Body of pancreas (tissue), 4 donors: Measurements from ENCODE around the gene SOD3. TPM values are rescaled to one million over a fixed set of nuclear protein-coding genes. Genes with fewer than 3 reads are reported as not detected.

Source experiments
- ATAC-seq: fragments of 150-250 bp; one replicate; pipeline ENCODE4 v1.9.1; 2016
- DNase-seq, 4 donors: peaks; one replicate each; pipeline ENCODE4 v3.0.0-alpha.2; 2019
- H3K27ac ChIP-seq, 4 donors: fragments of 200-600 bp; sonication (generic); 1 replicate in 3 of 4; 2 replicates in 1 of 4; pipeline versions ENCODE4 v1.5.1 to v1.6.1; 2016 to 2019; ENCODE audit warnings: mild to moderate bottlenecking in 1 of 4, mixed read lengths in 1 of 4, moderate library complexity in 1 of 4
- H3K27me3 ChIP-seq, 2 donors: fragments of 200-600 bp; sonication (generic); one replicate each; pipeline ENCODE4 v1.6.0; 2016; ENCODE audit warnings: mild to moderate bottlenecking in 1 of 2
- H3K36me3 ChIP-seq, 2 donors: fragments of 200-600 bp; sonication (generic); replicated peaks in 1 of 2; 2 replicates each; pipeline ENCODE4 v1.5.1; 2016; ENCODE audit warnings: low read depth in 2 of 2; ENCODE audit not compliant: insufficient read depth in 1 of 2
- H3K4me1 ChIP-seq: fragments of 200-600 bp; sonication (generic); one replicate; pipeline ENCODE4 v1.6.0; 2016
- H3K4me3 ChIP-seq, 2 donors: fragments of 200-600 bp; sonication (generic); 1 replicate in 1 of 2; 2 replicates in 1 of 2; pipeline ENCODE4 v1.5.1; 2016 to 2019
- H3K9me3 ChIP-seq, 3 donors: fragments of 200-600 bp; sonication (generic); 1 replicate in 2 of 3; 2 replicates in 1 of 3; pipeline ENCODE4 v1.5.1; 2016
- POLR2A ChIP-seq, 3 donors: fragments of 450-650 bp; IDR thresholded peaks; one replicate each; pipeline ENCODE4 v1.6.1; 2016; ENCODE audit warnings: antibody characterized with exemption in 3 of 3, mild to moderate bottlenecking in 2 of 3
- WGBS, 2 donors: methylation state at CpG; one replicate each; pipeline ENCODE4 v1.1.5; 2017; 5-methylcytosine and 5-hydroxymethylcytosine counted together
- intact Hi-C: fragments of 100-400 bp; cut with DNase I; formaldehyde crosslinking; loops from one replicate; pipeline ENCODE4 v1.15.1; 2023
- total RNA-seq, 2 donors: library from RNA; depleted of rRNA; stranded (reverse); fragments of >200 nt; gene quantifications; one replicate each; pipeline ENCODE4 v1.1.0, GENCODE V29; 2016
- TF ChIP-seq, protein P1 (sequence below), 7 experiments: fragments of 450-650 bp in 4 of 7; fragments of 200-600 bp in 3 of 7; sonication (generic) in 3 of 7; IDR thresholded peaks; one replicate each; pipeline ENCODE4 v1.5.1; 2016 to 2019; ENCODE audit warnings: antibody characterized with exemption in 7 of 7

SOD3 gene
- total RNA-seq, 2 donors from 2014 or later: 139 to 290 TPM

DNA sequence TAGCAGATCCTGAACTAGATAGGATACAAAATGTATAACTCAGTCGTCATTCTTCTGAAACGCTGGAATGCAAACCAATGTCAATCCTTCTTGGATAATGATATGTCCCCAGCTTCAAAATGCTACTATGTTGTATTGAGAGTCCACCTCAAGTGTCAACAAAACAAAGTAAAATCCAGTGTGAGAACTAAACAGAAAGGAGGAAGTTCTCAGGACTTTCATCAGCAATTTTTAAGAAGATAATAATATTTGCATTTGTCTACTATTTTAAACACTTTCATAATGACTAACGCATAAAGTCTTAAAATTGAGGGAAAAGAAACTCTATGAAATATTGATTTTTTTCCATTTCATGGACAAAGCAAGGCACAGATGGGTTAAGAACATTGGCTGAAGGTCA lies 36.3 kb downstream of the SOD3 start:
- ATAC-seq (no peak), DNase-seq (no peak)
- H3K36me3 ChIP-seq: peaks cover 4 to 30% of the 10 kb centered on the region in 2 donors
- H3K27ac ChIP-seq: no peak overlapping the region
- H3K27me3 ChIP-seq: no peaks in the 10 kb centered on the region
- TF ChIP-seq POLR2A (IDR thresholded peaks at IDR 0.05): no peak
- TF ChIP-seq, protein P1, sequence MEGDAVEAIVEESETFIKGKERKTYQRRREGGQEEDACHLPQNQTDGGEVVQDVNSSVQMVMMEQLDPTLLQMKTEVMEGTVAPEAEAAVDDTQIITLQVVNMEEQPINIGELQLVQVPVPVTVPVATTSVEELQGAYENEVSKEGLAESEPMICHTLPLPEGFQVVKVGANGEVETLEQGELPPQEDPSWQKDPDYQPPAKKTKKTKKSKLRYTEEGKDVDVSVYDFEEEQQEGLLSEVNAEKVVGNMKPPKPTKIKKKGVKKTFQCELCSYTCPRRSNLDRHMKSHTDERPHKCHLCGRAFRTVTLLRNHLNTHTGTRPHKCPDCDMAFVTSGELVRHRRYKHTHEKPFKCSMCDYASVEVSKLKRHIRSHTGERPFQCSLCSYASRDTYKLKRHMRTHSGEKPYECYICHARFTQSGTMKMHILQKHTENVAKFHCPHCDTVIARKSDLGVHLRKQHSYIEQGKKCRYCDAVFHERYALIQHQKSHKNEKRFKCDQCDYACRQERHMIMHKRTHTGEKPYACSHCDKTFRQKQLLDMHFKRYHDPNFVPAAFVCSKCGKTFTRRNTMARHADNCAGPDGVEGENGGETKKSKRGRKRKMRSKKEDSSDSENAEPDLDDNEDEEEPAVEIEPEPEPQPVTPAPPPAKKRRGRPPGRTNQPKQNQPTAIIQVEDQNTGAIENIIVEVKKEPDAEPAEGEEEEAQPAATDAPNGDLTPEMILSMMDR (IDR thresholded peaks at IDR 0.05): no peak
- intact Hi-C loops: no loop called here
- H3K4me1 ChIP-seq: no peaks in the 10 kb centered on the region
- H3K9me3 ChIP-seq: no peaks in the 10 kb centered on the region
- WGBS, 2 donors: 78 to 86% methylated on average over 3 of the region's 3 CpGs
- no peak overlapping the region for H3K4me3 ChIP-seq

DNA sequence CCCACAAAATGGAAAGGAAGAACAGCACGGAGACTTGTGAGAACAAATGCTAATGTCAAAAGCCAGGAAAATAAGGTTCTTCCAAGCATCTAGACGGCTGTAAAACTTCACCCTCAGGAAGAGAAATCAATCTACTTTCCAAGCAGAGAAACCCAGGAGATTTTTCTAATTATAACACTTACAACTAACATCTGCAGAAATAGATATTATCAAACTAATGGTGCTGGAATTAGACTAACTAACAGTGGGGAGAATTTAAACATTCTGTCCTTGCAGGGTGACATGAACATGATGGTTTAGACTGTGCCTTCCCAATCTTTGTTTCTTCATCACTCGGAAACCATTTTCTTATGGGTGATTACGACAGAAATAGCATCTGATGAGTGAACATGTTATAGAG lies 40.3 kb downstream of the SOD3 start:
- peaks cover 4 to 14% of the 10 kb centered on the region in 2 donors for H3K36me3 ChIP-seq
- no peak for TF ChIP-seq POLR2A (IDR thresholded peaks at IDR 0.05)
- TF ChIP-seq, protein P1 (IDR thresholded peaks at IDR 0.05): no peak

DNA sequence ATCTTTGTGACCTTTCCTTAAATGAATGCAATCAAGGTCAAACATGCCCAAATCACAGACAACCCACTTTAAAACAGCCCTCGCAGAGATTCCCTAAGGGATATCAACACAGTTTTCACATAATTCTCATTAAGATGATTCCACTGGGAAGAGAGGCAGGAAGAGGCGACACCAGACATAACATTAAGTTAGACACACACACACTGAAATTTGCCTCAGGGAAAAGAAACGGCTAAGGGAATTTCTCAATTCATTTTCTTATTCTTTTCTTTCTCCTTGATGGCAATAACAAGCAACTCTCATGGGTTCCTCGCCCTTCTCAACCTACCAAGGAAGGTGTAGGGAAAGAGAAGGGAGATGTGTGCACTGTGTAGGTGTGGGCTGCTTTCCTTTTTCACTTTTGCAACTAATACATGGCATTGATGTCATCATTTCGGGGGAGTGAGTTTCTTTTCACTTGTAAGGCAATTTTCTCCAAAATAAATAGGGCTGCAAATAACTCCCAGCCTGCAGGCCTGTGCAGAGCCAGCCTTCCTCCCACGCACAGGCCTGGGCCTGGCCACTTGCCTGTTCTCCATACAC lies 41.4 kb downstream of the SOD3 start:
- Histone ChIP-seq H3K27ac (no peak overlapping the region), H3K9me3 (no peaks in the 10 kb centered on the region), H3K27me3 (no peaks in the 10 kb centered on the region), H3K4me1 (peaks cover 7% of the 10 kb centered on the region), H3K36me3 (peaks cover 4 to 8% of the 10 kb centered on the region in 2 donors), H3K4me3 (no peak overlapping the region)
- DNase-seq: no peak
- no peak for TF ChIP-seq POLR2A (IDR thresholded peaks at IDR 0.05)
- TF ChIP-seq, protein P1 (IDR thresholded peaks at IDR 0.05): no peak
- intact Hi-C loops: no loop called here
- WGBS, 2 donors: 87 to 92% methylated on average over 6 of the region's 6 CpGs
- ATAC-seq: no peak

More for the DNA sequence above, 40.3 kb downstream of the SOD3 start:
- DNase-seq (no peak), ATAC-seq (no peak)
- no peak overlapping the region for H3K27ac ChIP-seq
- H3K27me3 ChIP-seq: no peaks in the 10 kb centered on the region
- H3K9me3 ChIP-seq: no peaks in the 10 kb centered on the region
- WGBS, 2 donors: 90 to 92% methylated on average over 4 of the region's 4 CpGs
- intact Hi-C loops: no loop called here
- H3K4me1 ChIP-seq: peaks cover 4% of the 10 kb centered on the region
- no peak overlapping the region for H3K4me3 ChIP-seq

DNA sequence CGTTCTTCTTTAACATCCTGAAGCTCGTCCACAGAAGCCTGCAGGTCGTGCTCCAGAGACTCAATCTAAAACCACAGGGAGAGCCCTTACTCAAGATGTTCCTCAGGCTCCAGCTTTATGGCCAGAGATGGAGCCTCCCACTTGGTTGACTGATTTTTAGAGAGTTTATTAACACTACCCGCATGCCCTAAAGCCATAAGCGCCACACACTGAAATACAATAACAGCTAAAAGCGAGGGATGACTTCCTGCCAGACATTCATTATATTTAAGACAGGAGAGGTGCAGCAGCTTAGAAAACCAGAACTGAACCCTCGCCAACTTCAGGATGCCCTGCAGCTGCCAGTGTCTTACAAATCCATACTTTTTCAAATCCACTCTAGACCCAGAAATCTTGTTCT lies 42.0 kb downstream of the SOD3 start:
- 93 to 97% methylated on average over 7 of the region's 7 CpGs for WGBS, 2 donors
- Histone ChIP-seq H3K36me3 (peaks cover 4 to 8% of the 10 kb centered on the region in 2 donors), H3K9me3 (no peaks in the 10 kb centered on the region), H3K27me3 (no peaks in the 10 kb centered on the region), H3K4me1 (peaks cover 7% of the 10 kb centered on the region), H3K4me3 (no peak overlapping the region), H3K27ac (no peak overlapping the region)
- TF ChIP-seq, protein P1 (IDR thresholded peaks at IDR 0.05): no peak
- no peak for TF ChIP-seq POLR2A (IDR thresholded peaks at IDR 0.05)
- DNase-seq: no peak
- no peak for ATAC-seq
- intact Hi-C loops: no loop called here

DNA sequence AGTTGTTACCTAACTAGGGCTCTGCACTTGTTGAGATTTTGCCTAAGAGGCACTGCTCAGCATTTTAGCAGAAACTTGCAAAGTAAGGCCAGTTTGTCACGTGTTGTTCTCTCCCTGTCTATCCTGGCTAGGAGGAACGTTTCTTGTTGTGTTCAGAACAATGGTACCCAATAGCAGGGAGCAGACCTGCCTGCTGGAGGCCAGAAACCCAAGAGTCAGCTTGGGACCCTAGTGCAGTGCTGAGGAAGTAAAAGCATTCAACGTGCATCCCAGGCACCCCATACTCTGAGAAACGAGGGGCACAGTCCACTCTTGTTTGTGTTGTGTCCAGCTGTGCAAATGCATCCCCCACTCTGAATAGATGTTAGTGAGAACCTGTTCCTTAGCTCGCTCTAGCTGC lies 42.4 kb downstream of the SOD3 start:
- TF ChIP-seq, protein P1 (IDR thresholded peaks at IDR 0.05): no peak
- no peak for TF ChIP-seq POLR2A (IDR thresholded peaks at IDR 0.05)
- Histone ChIP-seq H3K4me1 (peaks cover 7% of the 10 kb centered on the region), H3K4me3 (no peak overlapping the region), H3K9me3 (no peaks in the 10 kb centered on the region), H3K36me3 (peaks cover 1 to 7% of the 10 kb centered on the region in 2 donors), H3K27me3 (no peaks in the 10 kb centered on the region), H3K27ac (no peak overlapping the region)
- intact Hi-C loops: no loop called here
- 73 to 74% methylated on average over 5 of the region's 5 CpGs for WGBS, 2 donors
- no peak for ATAC-seq
- no peak for DNase-seq
